Stimulated activated CD8-positive, alpha-beta memory T cell treated with anti-CD3 and anti-CD28 coated beads, Interleukin-2, amount 100 ng/mL, for 1 hour (primary cell): Measurements from ENCODE around the gene MRGPRD.

Source experiments
- DNase-seq, 2 donors: peaks; one replicate each; pipeline ENCODE4 v3.0.0-alpha.2; 2020; ENCODE audit warnings: low read depth in 2 of 2

Gene MRGPRD

DNA sequence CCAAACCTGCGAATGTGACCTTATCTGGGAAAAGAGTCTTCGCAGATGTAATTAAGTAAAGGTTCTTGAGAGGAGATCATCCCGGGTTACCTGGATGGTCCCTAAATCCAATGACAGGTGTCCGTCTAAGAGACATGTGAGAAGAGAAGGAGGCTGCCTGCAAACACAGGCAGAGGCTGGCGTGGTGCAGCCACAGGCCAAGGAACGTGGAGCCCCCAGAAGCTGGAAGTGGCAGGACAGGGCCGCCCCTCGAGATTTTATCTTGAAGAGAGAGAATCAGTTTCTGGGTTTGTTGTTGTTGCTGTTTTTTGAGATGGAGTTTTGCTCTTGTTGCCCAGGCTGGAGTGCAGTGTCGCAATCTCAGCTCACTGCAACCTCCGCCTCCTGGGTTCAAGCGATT is 33.6 kb downstream of the MRGPRD start:
- DNase-seq, result no peak

DNA sequence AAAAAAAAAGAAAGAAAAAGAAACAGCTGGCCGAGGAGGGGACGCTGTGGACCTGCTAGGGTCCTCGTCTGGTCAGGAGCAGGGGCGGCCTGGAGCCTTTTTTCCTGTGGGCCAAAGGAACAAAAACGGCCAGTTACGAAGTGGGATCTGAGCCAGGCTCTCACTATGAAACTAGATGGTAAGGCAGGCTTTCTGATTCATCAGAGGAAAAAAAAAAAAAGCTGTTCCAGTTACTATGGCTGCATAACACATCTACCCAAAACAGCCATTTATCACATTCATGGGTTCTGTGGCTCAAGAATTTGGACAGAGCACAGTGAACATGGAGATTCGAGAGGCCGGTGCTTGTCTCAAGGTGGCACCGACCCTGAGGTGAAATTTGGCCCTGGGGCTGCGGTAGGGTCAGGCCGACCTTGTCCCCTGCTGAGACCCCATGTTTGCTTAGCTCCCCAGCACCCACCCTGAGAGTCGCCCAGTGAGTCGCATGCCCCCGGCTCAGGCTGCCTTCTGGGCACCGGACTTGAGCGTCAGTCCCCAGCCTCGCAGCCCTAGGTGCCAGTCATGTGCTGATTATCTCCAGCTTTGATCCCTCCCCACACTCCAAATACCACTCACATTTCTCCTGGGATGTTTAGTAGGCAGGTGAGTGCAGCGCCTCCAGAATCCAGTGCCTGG is 34.2 kb downstream of the MRGPRD start:
- no peak for DNase-seq

- no peak for DNase-seq
Observed at GRCh38 chr11:68942751-68943271, 38.0 kb downstream of the MRGPRD start.

- no peak for DNase-seq
Observed at GRCh38 chr11:68942095-68942620, 38.6 kb downstream of the MRGPRD start.

GRCh38 chr11:68941324-68942094 is 39.3 kb downstream of the MRGPRD start:
- DNase-seq, result no peak

DNA sequence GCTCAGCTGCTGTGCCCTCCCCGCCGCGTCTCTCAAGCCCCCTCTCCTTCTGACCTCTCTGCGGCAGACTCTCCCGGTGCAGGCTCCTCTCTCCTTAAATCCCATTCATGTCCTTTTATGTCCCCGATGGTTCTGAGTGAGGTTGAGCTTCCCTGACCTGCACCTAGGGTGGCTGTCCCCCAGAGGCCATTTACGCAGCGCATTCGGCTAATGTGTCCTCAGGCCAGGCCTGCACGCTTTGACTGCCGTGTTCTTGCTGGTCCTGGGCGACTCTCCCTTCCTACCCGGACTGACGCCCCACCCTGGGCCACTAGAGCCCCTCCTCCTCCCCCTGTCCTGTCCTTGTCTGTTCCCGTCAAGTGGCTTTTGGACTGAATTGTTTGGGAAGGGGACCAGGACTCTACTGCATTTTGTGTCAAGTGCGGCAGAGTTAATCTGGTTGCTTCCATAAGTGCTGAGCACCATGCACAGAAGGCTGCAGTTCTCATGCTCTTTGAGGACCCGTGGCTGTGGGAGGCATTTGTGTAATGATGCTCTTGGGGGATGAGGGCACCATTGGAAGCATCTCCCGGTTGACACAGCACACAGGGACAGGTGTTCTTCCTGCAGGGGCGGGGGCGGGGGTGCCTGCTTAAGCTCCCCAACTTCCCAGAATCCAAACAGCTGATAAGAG is 40.0 kb downstream of the MRGPRD start:
- DNase-seq, result no peak

DNA sequence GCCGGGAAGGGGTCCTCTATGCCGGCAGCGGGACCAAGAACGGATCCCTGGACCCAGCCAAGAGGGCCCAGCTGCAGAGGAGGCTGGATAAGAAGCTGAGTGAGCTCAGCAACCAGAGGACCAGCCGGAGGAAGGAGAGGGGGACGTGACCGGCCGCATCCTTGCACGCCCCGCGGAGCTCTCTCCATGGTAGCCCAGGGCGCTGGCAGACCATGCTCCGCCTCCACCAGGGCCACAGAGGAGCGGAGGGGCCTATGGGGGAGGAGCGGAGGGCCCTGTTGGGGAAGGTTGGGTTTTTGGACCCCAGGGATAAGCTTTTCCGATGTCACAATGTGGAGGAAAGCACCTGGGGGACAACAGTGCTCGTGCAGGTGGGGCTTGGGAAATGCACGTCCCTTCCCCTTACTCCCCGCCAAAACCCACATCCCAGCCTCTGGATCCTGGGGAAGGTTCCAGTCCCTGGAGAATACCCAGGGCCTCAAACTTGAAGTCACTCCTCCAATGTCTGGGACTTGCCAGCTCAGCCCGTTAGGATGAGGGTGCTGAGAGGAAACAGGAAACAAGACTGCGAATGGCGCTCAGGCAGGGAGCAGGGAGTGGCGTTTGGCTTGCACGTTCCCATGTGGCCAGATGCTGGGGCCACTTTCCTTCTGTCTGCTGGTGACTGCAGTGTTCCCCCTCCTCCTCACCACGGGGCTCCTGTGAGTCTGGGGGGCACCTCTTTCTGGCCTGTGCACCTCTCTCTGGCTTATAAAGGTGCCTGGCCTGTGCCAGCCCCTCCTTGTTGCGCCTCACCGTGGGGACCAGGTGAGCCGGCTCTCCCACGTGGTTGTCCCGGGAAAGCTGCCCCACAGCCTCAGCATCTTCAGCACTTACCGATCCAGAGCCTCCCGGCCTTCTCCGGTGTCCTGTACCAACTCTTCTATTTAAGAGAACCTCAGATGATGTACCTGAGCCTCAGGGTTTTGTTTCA is 40.9 kb downstream of the MRGPRD start:
- DNase-seq, result no peak

- no peak for DNase-seq
Observed at GRCh38 chr11:68938816-68939582, 41.8 kb downstream of the MRGPRD start.

- DNase-seq, result no peak
Observed at GRCh38 chr11:68938088-68938487, 42.7 kb downstream of the MRGPRD start.

DNA sequence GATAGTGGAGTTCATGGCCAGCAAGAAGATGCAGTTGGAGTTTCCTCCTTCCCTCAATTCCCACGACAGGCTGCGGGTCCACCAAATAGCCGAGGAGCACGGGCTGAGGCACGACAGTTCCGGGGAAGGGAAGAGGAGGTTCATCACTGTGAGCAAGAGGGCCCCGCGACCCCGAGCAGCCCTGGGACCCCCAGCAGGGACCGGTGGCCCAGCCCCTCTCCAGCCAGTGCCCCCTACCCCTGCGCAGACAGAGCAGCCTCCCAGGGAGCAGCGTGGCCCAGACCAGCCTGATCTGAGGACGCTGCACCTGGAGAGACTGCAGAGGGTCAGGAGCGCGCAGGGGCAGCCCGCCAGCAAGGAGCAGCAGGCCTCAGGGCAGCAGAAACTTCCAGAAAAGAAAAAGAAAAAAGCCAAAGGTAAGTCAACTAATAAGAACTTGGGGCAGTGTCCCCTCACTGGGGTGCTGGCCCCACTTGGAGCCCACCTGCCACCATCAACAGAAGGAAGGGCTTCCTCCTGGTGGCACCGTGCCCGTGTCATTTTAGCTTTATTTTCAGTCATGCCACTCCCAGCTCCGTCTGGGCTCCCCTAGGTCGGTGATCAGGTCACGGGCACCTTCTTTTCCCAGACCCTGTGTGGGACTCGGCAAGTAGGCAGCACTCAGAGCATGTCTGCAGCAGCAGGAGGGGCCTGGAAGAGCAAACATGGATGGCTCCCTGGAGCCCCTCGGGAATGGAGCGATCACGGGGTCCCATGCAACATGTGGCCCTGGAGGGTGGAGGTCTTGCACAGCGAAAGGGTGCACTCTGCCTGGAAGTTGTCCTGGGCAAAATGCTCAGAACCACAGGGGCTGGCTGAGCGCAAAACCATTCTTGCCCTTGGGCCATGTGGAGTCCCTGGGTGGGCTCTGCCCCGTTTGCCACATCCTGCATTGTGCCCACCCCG is 43.8 kb downstream of the MRGPRD start:
- DNase-seq, result no peak

DNA sequence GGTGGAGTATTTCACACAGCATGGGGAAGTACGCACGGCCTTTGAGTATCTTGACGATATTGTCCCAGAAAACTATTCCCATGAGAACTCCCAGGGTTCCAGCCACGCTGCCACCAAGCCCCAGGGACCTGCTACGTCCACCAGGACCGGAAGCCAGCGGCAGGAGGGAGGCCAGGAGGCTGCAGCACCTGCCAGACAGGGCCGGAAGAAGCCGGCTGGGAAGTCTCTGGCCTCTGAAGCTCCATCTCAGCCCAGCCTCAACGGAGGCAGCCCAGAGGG is 44.5 kb downstream of the MRGPRD start:
- DNase-seq, result no peak

DNA sequence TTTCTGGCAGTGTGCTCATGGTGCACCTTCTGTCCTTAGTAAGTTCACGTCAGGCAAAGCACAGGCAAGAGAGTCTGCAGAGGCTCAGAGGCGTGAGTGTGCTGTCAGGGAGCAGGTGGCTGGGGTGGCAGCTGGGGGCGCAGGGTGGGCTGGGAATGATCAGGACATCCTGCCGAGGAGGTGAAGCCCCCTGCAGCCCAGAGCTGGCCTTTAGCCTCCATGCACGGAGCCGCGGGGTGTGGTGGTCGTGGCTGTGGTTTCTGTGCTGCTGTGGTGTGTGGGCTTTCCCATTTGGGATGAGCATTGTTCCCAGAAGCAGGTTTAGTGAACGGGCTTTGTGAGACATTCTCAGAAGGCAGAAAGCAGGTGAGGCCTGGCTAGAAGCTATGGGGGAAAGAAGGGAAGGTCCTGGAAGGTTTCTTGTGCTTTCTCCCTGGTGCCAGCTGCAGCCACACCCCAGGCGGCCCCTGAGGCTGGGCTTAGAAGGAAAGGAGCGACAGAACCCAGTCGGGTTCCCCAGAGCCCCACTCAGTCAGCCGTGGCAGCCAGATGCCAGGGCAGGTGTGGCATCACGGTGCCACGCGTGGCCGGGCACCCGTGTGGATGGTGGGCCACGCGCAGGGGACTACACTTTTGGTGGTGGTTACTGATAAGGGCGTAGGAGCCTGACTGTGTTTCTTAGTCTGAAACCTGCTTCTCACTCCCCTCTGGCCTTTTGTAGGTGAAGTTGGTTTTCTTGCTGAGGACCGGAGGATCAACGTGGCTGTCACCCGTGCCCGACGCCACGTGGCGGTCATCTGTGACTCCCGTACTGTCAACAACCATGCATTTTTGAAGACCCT is 45.0 kb downstream of the MRGPRD start:
- no peak for DNase-seq

GRCh38 chr11:68935066-68935465 is 45.7 kb downstream of the MRGPRD start:
- DNase-seq, result no peak

GRCh38 chr11:68934666-68935065 is 46.1 kb downstream of the MRGPRD start:
- DNase-seq, result no peak

DNA sequence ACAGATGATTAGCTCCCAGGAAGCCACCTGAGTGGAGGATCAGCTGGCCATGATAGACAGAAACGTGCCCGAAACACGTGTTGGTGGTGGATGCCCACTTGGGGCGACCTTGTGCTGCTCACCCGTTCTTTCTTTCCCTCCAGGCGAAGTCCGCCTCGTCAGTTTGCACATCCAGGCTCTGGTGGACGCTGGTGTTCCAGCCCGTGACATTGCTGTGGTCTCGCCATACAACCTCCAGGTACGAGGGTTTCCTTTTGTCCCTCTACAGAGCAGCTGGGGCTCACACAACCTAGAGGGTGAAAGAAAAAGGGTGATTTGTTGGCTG is 46.5 kb downstream of the MRGPRD start:
- no peak for DNase-seq

GRCh38 chr11:68933605-68934320 is 47.0 kb downstream of the MRGPRD start:
- no peak for DNase-seq

DNA sequence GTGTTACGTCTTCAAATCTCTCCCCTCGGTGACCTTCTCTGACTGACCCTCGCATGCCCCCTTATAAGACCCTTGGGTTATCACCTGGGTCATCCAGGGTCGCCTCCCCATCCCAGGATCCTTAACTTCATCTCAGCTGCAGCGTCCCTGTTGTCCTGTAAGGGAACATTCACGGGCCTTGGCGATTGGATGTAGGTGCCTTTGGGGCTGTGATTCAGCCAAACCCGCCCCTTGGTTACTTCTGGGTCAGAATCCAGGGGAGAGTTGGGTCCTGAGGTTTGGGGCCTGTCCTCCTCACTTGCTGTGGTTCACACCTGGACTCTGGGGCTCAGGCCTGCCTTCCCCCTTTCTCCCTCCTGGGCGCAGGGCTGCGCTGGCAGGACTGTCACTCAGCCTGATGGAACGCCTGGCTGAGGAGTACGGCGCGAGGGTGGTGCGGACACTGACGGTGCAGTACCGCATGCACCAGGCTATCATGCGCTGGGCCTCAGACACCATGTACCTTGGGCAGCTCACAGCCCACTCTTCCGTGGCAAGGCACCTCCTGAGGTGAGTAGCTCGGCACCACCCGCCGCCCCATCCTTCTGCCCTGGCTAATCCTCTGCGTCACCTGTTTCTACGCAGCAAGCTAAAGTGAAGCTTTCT is 47.7 kb downstream of the MRGPRD start:
- DNase-seq, result no peak

DNA sequence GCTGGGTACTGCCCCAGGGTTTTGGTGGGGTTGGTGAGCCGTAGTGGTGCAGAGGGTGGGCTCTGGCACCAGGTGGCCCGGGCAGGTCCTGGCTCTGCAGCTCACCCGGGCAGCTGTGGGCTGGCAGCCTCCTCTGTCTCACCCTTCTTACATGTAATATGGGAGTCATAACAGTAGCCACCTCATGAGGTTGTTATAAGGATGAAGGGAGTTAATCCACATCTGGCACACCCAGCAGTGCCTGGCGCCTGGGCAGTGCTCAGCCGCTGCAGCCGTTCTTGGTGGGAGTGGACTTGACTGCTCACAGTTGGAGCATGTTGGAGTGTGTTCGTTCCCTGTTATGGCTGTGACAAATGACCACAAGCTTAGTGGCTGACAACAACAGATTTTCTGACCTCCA is 48.4 kb downstream of the MRGPRD start:
- DNase-seq, result no peak
